AG09309 (cell line): ENCODE results near the gene MIDN.

Experiments
- DNase-seq: peaks from one replicate; pipeline ENCODE4 v3.0.0-alpha.2; 2010; ENCODE audit warnings: low read depth
- H3K4me3 ChIP-seq: 2 replicates; pipeline ENCODE4 v1.5.1; 2011; ENCODE audit warnings: mild to moderate bottlenecking, low read depth, low read length, moderate library complexity; ENCODE audit not compliant: control insufficient read depth
- CTCF ChIP-seq: IDR thresholded peaks from 2 replicates; pipeline ENCODE4 v1.5.1; 2011; ENCODE audit warnings: mild to moderate bottlenecking, low read depth, low read length, inconsistent platforms; ENCODE audit not compliant: insufficient read depth, control insufficient read depth; ENCODE audit errors: missing control alignments

The MIDN gene

GRCh38 chr19:1269478-1270212, 21.3 kb downstream of the MIDN start:
- TF ChIP-seq CTCF: no peak
- H3K4me3 ChIP-seq: peak overlapping the region; percentile 67
- no peak for DNase-seq

GRCh38 chr19:1270213-1270853, 21.9 kb downstream of the MIDN start:
- TF ChIP-seq CTCF: no peak
- H3K4me3 ChIP-seq: peak overlapping the region; percentile 67
- DNase-seq: no peak

DNA sequence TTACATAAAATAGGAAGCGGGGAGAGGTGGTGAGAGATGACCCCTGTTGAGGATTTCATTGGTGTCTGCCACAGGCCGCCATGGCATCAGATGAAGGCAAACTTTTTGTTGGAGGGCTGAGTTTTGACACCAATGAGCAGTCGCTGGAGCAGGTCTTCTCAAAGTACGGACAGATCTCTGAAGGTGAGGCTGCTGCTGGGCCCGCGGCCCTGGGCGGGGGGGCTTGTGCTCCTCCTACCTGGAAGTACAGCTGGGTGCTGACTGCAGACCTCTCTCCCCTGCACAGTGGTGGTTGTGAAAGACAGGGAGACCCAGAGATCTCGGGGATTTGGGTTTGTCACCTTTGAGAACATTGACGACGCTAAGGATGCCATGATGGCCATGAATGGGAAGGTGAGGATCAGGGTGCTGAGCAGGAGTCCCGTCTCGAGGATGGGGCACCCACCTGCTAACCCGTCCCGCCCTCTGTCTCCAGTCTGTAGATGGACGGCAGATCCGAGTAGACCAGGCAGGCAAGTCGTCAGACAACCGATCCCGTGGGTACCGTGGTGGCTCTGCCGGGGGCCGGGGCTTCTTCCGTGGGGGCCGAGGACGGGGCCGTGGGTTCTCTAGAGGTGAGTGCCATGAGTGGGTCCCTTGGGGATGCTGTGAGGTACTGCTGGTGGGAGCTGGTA, 22.6 kb downstream of the MIDN start:
- TF ChIP-seq CTCF: no peak
- peak overlapping the region; percentile 67 for H3K4me3 ChIP-seq
- DNase-seq: no peak

- TF ChIP-seq CTCF: no peak
- peak overlapping the region; percentile 67; the same call in 1 of the 2 replicates for H3K4me3 ChIP-seq
- no peak for DNase-seq
Observed at GRCh38 chr19:1271528-1272422, 23.4 kb downstream of the MIDN start.

DNA sequence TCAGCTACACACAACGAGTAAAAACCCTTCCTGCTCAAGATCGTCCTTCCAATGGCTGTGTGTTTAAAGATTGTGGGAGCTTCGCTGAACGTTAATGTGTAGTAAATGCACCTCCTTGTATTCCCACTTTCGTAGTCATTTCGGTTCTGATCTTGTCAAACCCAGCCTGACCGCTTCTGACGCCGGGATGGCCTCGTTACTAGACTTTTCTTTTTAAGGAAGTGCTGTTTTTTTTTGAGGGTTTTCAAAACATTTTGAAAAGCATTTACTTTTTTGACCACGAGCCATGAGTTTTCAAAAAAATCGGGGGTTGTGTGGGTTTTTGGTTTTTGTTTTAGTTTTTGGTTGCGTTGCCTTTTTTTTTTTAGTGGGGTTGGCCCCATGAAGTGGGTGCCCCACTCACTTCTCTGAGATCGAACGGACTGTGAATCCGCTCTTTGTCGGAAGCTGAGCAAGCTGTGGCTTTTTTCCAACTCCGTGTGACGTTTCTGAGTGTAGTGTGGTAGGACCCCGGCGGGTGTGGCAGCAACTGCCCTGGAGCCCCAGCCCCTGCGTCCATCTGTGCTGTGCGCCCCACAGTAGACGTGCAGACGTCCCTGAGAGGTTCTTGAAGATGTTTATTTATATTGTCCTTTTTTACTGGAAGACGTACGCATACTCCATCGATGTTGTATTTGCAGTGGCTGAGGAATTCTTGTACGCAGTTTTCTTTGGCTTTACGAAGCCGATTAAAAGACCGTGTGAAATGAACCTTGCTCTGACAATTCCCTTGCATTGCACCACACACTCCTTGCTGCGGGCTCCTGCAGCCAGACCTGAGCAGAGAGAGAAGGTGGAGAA, 24.3 kb downstream of the MIDN start:
- TF ChIP-seq CTCF: no peak
- no peak overlapping the region for H3K4me3 ChIP-seq
- no peak for DNase-seq
